HepG2 (cell line): ENCODE results near the gene TRAPPC1. TPM values are rescaled to one million over a fixed set of nuclear protein-coding genes. Genes with fewer than 3 reads are reported as not detected.

Experiments used
- ATAC-seq: fragments of 200-7000 bp; cut with Tn5 transposase; 3 replicates; pipeline ENCODE4 v1.9.1; 2020; ENCODE audit warnings: mild to moderate bottlenecking, moderate library complexity
- BruUV-seq: library from RNA; stranded (reverse); fragments of 400-500 nt; replicated peaks from 2 replicates; lab custom pipeline; 2021; lab: Mats Ljungman, UMichigan
- CTCF ChIA-PET: fragments of 300-600 bp; formaldehyde crosslinking; extraction: SDS; loops from one replicate; lab custom pipeline; 2021; ENCODE audit warnings: low total read pairs, inconsistent platforms, low intra/inter-chr PET ratio; lab: Yijun Ruan, JAX
- POLR2A ChIA-PET: fragments of 350-600 bp; sonication (Branson Sonifier 250); formaldehyde crosslinking; loops from one replicate; lab custom pipeline; 2020; ENCODE audit warnings: antibody characterized with exemption, inconsistent platforms; lab: Yijun Ruan, JAX
- DNase-seq: peaks from one replicate; pipeline ENCODE4 v3.0.0-alpha.2; 2015; ENCODE audit warnings: low spot score
- FAIRE-seq: peaks from 3 replicates; lab custom pipeline; 2011; peaks lifted over from hg19 to GRCh38; lab: Jason Lieb, UNC
- H2AFZ ChIP-seq: one replicate; pipeline ENCODE4 v1.6.1; 2011; ENCODE audit warnings: low read length, inconsistent platforms
- H3K27ac ChIP-seq: fragments of 300-600 bp; 3 replicates; pipeline ENCODE4 v1.8.0; 2011; ENCODE audit warnings: mixed run types, mild to moderate bottlenecking, mixed read lengths, low read length, inconsistent platforms; ENCODE audit not compliant: insufficient read depth; ENCODE audit errors: extremely low read length
- H3K27me3 ChIP-seq, 2 experiments: fragments of 200-600 bp in 1 of 2; 2 replicates in 1 of 2; 3 replicates in 1 of 2; pipeline versions ENCODE4 v1.6.0 to v1.8.0; 2011; ENCODE audit warnings: low read length in 2 of 2, mild to moderate bottlenecking in 2 of 2, moderate library complexity in 2 of 2, inconsistent platforms in 1 of 2; ENCODE audit not compliant: insufficient read depth in 2 of 2, control insufficient read depth in 1 of 2
- H3K36me3 ChIP-seq, 2 experiments: fragments of 200-600 bp in 1 of 2; replicated peaks in 1 of 2; 2 replicates in 1 of 2; 3 replicates in 1 of 2; pipeline versions ENCODE4 v1.5.1 to v1.8.0; 2011; ENCODE audit warnings: low read length in 2 of 2, inconsistent platforms in 1 of 2; ENCODE audit not compliant: insufficient read depth in 2 of 2, control insufficient read depth in 1 of 2
- H3K4me1 ChIP-seq: 2 replicates; pipeline ENCODE4 v1.5.1; 2012; ENCODE audit warnings: low read length, inconsistent platforms; ENCODE audit not compliant: insufficient read depth
- H3K4me2 ChIP-seq: 2 replicates; pipeline ENCODE4 v1.6.0; 2011; ENCODE audit warnings: low read depth, low read length, inconsistent platforms
- H3K4me3 ChIP-seq, 3 experiments: fragments of 200-600 bp in 1 of 3; sonication (generic), shearing (Covaris generic) in 1 of 3; replicated peaks in 1 of 3; 2 replicates each; pipeline ENCODE4 v1.5.1; 2011 to 2016; ENCODE audit warnings: low read length in 3 of 3, inconsistent platforms in 2 of 3, low read depth in 2 of 3, mild to moderate bottlenecking in 2 of 3, control low read depth in 1 of 3, mixed read lengths in 1 of 3; ENCODE audit not compliant: insufficient read depth in 1 of 3
- H3K79me2 ChIP-seq: one replicate; pipeline ENCODE4 v1.6.1; 2011; ENCODE audit warnings: low read length, inconsistent platforms; ENCODE audit not compliant: insufficient read depth
- H3K9ac ChIP-seq: 2 replicates; pipeline ENCODE4 v1.6.0; 2011; ENCODE audit warnings: mild to moderate bottlenecking, low read depth, low read length, inconsistent platforms; ENCODE audit not compliant: insufficient read depth
- H3K9me3 ChIP-seq: 2 replicates; pipeline ENCODE4 v1.5.1; 2012; ENCODE audit warnings: mild to moderate bottlenecking, low read length
- H4K20me1 ChIP-seq: 2 replicates; pipeline ENCODE4 v1.6.0; 2011; ENCODE audit warnings: inconsistent platforms, mild to moderate bottlenecking, low read length, moderate library complexity; ENCODE audit not compliant: insufficient read depth
- HDAC2 ChIP-seq: sonication (generic); formaldehyde crosslinking; IDR thresholded peaks from 2 replicates; pipeline ENCODE4 v1.4.0; 2020; ENCODE audit warnings: missing genetic modification reagents
- MAF1 ChIP-seq: sonication (generic); formaldehyde crosslinking; IDR thresholded peaks from 2 replicates; pipeline ENCODE4 v1.5.0; 2020; ENCODE audit warnings: missing genetic modification reagents, borderline replicate concordance
- NFKBIZ ChIP-seq: IDR thresholded peaks from 2 replicates; pipeline ENCODE4 v1.6.1; 2018; ENCODE audit warnings: missing genetic modification reagents, missing compliant biosample characterization
- SATB2 ChIP-seq: sonication (generic); formaldehyde crosslinking; IDR thresholded peaks from 2 replicates; pipeline ENCODE4 v1.5.0; 2020; ENCODE audit warnings: missing genetic modification reagents
- SP4 ChIP-seq: sonication (generic); formaldehyde crosslinking; IDR thresholded peaks from 2 replicates; pipeline ENCODE4 v1.8.1; 2023; ENCODE audit warnings: mild to moderate bottlenecking, missing genetic modification reagents
- ZBTB4 ChIP-seq: sonication (generic); formaldehyde crosslinking; IDR thresholded peaks from 2 replicates; pipeline ENCODE4 v1.4.0; 2020; ENCODE audit warnings: missing genetic modification reagents, mild to moderate bottlenecking, borderline replicate concordance
- ZNF83 ChIP-seq: sonication (generic); formaldehyde crosslinking; IDR thresholded peaks from 2 replicates; pipeline ENCODE4 v1.4.0; 2020; ENCODE audit warnings: missing genetic modification reagents, mild to moderate bottlenecking, borderline replicate concordance
- WGBS: methylation state at CpG from one replicate; pipeline ENCODE4 v1.1.6; 2017; ENCODE audit warnings: low lambda C conversion rate; 5-methylcytosine and 5-hydroxymethylcytosine counted together
- in situ Hi-C: cut with HindIII; loops from 2 replicates; pipeline ENCODE4 v1.10.0; 2017; ENCODE audit warnings: low pct_unique_long_range_greater_than_20kb; ENCODE audit not compliant: extremely low pct_ligation_motif_present
- intact Hi-C: fragments of 100-400 bp; cut with micrococcal nuclease; formaldehyde crosslinking; loops from one replicate; pipeline ENCODE4 v1.10.0; 2022; ENCODE audit not compliant: unreplicated experiment
- polyA plus RNA-seq, 8 experiments: library from polyadenylated mRNA; depleted of rRNA in 3 of 8; stranded (reverse) in 7 of 8; unstranded in 1 of 8; fragments of >200 nt; fragmentation: Illumina TruSeq in 4 of 8; extraction: Trizol in 4 of 8; gene quantifications; 2 replicates each; pipeline versions ENCODE4 v1.2.1 to v1.2.3, GENCODE V29; 2011 to 2016; ENCODE audit warnings: low read depth in 4 of 8, missing spikeins in 1 of 8, mixed read lengths in 1 of 8; ENCODE audit not compliant: insufficient read depth in 1 of 8
- total RNA-seq, 5 experiments: library from RNA; depleted of rRNA; stranded (reverse); fragments of >200 nt; fragmentation: Illumina TruSeq; extraction: Trizol; gene quantifications; 2 replicates each; pipeline ENCODE4 v1.2.3, GENCODE V29; 2016; ENCODE audit warnings: low read depth in 1 of 5
- TF ChIP-seq, protein P1 (sequence below): sonication (generic); formaldehyde crosslinking; IDR thresholded peaks from 2 replicates; pipeline ENCODE4 v1.4.0; 2020; ENCODE audit warnings: missing genetic modification reagents
- TF ChIP-seq, protein P2 (sequence below): sonication (generic); formaldehyde crosslinking; IDR thresholded peaks from 2 replicates; pipeline ENCODE4 v1.9.0; 2022; ENCODE audit warnings: low read depth, missing genetic modification reagents
- TF ChIP-seq, protein P3 (sequence below): sonication (generic); formaldehyde crosslinking; IDR thresholded peaks from 2 replicates; pipeline ENCODE4 v1.4.0; 2020; ENCODE audit warnings: missing genetic modification reagents

The TRAPPC1 gene
- total and polyA plus RNA-seq, 2 of the 13 experiments (the other 11 are each of a cell fraction or from before 2014, with no cell fraction given): 28.1 to 44.9 TPM

DNA sequence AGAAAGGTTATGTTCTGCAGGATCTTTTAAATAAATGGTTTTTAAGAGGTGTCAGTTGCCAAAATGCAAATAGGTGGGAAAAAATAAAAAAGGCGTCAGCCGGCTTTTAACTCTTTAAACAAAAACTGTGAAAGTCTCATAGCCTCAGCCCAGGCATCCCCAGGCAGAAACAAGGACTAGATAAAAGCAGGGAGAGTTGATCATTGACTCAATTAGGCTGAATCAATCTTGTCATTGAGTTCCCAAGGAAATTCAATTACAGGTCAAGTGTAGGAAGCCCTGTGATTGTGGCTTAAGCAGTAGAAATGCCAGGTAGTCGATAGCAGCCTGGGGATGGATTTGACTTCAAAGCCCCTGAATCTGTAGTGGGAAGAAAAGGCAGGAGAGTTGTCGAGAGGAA lies 39.9 kb upstream of the TRAPPC1 start (continued):
- TF ChIP-seq, protein P1, sequence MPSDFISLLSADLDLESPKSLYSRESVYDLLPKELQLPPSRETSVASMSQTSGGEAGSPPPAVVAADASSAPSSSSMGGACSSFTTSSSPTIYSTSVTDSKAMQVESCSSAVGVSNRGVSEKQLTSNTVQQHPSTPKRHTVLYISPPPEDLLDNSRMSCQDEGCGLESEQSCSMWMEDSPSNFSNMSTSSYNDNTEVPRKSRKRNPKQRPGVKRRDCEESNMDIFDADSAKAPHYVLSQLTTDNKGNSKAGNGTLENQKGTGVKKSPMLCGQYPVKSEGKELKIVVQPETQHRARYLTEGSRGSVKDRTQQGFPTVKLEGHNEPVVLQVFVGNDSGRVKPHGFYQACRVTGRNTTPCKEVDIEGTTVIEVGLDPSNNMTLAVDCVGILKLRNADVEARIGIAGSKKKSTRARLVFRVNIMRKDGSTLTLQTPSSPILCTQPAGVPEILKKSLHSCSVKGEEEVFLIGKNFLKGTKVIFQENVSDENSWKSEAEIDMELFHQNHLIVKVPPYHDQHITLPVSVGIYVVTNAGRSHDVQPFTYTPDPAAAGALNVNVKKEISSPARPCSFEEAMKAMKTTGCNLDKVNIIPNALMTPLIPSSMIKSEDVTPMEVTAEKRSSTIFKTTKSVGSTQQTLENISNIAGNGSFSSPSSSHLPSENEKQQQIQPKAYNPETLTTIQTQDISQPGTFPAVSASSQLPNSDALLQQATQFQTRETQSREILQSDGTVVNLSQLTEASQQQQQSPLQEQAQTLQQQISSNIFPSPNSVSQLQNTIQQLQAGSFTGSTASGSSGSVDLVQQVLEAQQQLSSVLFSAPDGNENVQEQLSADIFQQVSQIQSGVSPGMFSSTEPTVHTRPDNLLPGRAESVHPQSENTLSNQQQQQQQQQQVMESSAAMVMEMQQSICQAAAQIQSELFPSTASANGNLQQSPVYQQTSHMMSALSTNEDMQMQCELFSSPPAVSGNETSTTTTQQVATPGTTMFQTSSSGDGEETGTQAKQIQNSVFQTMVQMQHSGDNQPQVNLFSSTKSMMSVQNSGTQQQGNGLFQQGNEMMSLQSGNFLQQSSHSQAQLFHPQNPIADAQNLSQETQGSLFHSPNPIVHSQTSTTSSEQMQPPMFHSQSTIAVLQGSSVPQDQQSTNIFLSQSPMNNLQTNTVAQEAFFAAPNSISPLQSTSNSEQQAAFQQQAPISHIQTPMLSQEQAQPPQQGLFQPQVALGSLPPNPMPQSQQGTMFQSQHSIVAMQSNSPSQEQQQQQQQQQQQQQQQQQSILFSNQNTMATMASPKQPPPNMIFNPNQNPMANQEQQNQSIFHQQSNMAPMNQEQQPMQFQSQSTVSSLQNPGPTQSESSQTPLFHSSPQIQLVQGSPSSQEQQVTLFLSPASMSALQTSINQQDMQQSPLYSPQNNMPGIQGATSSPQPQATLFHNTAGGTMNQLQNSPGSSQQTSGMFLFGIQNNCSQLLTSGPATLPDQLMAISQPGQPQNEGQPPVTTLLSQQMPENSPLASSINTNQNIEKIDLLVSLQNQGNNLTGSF: no peak
- TF ChIP-seq, protein P2, sequence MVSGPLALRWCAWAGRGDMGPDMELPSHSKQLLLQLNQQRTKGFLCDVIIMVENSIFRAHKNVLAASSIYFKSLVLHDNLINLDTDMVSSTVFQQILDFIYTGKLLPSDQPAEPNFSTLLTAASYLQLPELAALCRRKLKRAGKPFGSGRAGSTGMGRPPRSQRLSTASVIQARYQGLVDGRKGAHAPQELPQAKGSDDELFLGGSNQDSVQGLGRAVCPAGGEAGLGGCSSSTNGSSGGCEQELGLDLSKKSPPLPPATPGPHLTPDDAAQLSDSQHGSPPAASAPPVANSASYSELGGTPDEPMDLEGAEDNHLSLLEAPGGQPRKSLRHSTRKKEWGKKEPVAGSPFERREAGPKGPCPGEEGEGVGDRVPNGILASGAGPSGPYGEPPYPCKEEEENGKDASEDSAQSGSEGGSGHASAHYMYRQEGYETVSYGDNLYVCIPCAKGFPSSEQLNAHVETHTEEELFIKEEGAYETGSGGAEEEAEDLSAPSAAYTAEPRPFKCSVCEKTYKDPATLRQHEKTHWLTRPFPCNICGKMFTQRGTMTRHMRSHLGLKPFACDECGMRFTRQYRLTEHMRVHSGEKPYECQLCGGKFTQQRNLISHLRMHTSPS (CRISPR knock-in tag): no peak
- TF ChIP-seq HDAC2: no peak
- no peak for TF ChIP-seq ZNF83 (CRISPR knock-in tag)
- no peak for TF ChIP-seq SP4 (CRISPR knock-in tag)
- TF ChIP-seq, all 625 proteins: peak for 0

DNA sequence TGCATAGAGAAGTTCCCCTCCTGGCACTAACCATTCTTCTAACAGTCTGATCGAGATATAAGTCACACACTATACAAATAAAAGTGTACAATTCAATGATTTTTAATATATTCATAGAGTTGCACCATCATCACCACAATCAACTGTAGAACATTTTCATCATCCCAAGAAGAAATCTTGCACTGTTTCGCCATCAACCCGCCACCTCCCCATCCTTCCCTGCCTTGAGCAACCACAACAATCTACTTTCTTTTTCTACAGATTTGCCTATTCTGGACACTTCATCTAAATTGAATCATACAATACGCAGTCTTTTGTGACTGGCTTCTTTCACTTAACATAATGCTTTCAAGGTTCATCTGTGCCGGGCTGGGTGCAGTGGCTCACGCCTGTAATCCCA lies 37.7 kb upstream of the TRAPPC1 start:
- intact Hi-C loops: no loop called here
- in situ Hi-C loops: no loop called here
- no peak overlapping the region for H3K4me2 ChIP-seq
- no peak overlapping the region for H3K9ac ChIP-seq
- CTCF ChIA-PET: no interaction called here
- no peaks in the 10 kb centered on the region for H3K36me3 ChIP-seq
- no peaks in the 10 kb centered on the region for H3K4me1 ChIP-seq
- no peaks in the 10 kb centered on the region for H4K20me1 ChIP-seq
- peaks cover 9% of the 10 kb centered on the region for H3K9me3 ChIP-seq
- 43% methylated on average over 6 of the region's 6 CpGs for WGBS
- no peak for FAIRE-seq
- no peak overlapping the region for H3K27ac ChIP-seq
- no peak for DNase-seq
- POLR2A ChIA-PET: no interaction called here
- H3K4me3 ChIP-seq: no peak overlapping the region
- no peak overlapping the region for H2AFZ ChIP-seq
- no peaks in the 10 kb centered on the region for H3K79me2 ChIP-seq
- peaks cover 0 to 10% of the 10 kb centered on the region in 2 experiments; a peak in 2 of 5 replicates for H3K27me3 ChIP-seq
- no TSS peak for BruUV-seq
- ATAC-seq: no peak
- TF ChIP-seq SATB2 (CRISPR knock-in tag) (no peak), MAF1 (CRISPR knock-in tag) (no peak), ZBTB4 (CRISPR knock-in tag) (no peak), NFKBIZ (no peak)
- TF ChIP-seq, protein P3, sequence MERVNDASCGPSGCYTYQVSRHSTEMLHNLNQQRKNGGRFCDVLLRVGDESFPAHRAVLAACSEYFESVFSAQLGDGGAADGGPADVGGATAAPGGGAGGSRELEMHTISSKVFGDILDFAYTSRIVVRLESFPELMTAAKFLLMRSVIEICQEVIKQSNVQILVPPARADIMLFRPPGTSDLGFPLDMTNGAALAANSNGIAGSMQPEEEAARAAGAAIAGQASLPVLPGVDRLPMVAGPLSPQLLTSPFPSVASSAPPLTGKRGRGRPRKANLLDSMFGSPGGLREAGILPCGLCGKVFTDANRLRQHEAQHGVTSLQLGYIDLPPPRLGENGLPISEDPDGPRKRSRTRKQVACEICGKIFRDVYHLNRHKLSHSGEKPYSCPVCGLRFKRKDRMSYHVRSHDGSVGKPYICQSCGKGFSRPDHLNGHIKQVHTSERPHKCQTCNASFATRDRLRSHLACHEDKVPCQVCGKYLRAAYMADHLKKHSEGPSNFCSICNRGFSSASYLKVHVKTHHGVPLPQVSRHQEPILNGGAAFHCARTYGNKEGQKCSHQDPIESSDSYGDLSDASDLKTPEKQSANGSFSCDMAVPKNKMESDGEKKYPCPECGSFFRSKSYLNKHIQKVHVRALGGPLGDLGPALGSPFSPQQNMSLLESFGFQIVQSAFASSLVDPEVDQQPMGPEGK (CRISPR knock-in tag): no peak
